ENCODE results near the gene TTLL11. TPM values are rescaled to one million over a fixed set of nuclear protein-coding genes. Genes with fewer than 3 reads are reported as not detected.

The TTLL11 gene
- total RNA-seq, 1 donor from 2014 or later = 0.75 TPM

DNA sequence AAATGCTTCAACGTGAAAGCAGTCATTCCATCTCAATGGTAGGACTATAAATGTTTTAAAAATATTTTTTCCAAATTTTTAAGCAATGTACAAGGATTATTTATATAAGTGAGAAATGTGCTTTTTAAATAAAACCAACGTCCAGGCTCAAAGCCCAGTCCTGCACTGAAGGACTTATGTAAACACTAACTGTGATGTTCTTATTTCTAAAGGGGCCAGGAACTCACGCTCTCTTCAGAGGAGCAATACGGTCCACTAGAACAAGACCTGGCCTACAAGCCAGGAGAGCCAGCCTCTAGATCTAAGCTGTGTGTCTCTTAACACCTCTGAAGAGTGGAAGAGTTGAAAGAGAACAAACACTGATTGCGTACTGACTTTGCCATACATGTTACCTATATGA, 12.1 kb downstream of the TTLL11 start:
- Mint-ChIP-seq H3K27ac (no peak overlapping the region), H3K9me3 (peaks cover 4% of the 10 kb centered on the region), H3K27me3 (ENCODE audit: insufficient read depth, low read depth) (peaks cover 2% of the 10 kb centered on the region), H3K4me1 (peaks cover 7% of the 10 kb centered on the region), H3K4me3 (no peak overlapping the region), H3K36me3 (no peaks in the 10 kb centered on the region)
- Histone ChIP-seq H3K79me2 (ENCODE audit: low read depth) (no peaks in the 10 kb centered on the region), H3F3A (ENCODE audit: low read depth) (no peaks in the 10 kb centered on the region), H3K4me3 (no peak overlapping the region), H4K20me1 (ENCODE audit: low read depth) (no peaks in the 10 kb centered on the region), H3K4me2 (no peak overlapping the region), H3K27me3 (peaks cover 16% of the 10 kb centered on the region), H3K27ac (no peak overlapping the region), H3K9ac (no peak overlapping the region), H2AFZ (replicated peaks) (no peak overlapping the region), H3K9me3 (ENCODE audit: low read depth) (no peaks in the 10 kb centered on the region), H3K4me1 (no peaks in the 10 kb centered on the region), H3K36me3 (no peaks in the 10 kb centered on the region)
- DNase-seq (ENCODE audit: low spot score) = no peak
- TF ChIP-seq EZH2phosphoT487 (IDR thresholded peaks at IDR 0.05) = no peak
- TF ChIP-seq EZH2 (IDR thresholded peaks at IDR 0.05) = no peak
- TF ChIP-seq, protein P1, sequence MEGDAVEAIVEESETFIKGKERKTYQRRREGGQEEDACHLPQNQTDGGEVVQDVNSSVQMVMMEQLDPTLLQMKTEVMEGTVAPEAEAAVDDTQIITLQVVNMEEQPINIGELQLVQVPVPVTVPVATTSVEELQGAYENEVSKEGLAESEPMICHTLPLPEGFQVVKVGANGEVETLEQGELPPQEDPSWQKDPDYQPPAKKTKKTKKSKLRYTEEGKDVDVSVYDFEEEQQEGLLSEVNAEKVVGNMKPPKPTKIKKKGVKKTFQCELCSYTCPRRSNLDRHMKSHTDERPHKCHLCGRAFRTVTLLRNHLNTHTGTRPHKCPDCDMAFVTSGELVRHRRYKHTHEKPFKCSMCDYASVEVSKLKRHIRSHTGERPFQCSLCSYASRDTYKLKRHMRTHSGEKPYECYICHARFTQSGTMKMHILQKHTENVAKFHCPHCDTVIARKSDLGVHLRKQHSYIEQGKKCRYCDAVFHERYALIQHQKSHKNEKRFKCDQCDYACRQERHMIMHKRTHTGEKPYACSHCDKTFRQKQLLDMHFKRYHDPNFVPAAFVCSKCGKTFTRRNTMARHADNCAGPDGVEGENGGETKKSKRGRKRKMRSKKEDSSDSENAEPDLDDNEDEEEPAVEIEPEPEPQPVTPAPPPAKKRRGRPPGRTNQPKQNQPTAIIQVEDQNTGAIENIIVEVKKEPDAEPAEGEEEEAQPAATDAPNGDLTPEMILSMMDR (IDR thresholded peaks at IDR 0.05) = no peak

DNA sequence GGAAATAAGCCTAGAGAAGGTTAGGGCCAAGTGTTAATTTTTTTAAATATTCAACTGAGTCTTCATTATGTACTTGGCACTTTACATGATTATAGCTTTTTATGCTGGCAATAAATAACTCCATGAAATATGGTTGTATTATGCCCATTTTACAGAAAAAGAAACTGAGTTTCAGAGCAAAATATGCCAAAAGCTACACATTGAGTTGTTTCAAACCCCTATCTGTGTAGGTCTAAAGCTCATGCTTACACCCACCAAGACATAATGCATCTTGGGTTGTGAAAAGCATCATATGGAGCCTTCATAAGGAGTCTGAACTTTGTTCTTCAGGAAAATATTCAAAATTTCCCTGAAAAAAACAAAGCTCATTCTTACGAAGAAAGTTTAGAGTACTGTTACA, 14.6 kb downstream of the TTLL11 start:
- Histone ChIP-seq H4K20me1 (ENCODE audit: low read depth) (no peaks in the 10 kb centered on the region), H3K79me2 (ENCODE audit: low read depth) (no peaks in the 10 kb centered on the region), H3F3A (ENCODE audit: low read depth) (no peaks in the 10 kb centered on the region), H2AFZ (replicated peaks) (no peak overlapping the region), H3K9me3 (ENCODE audit: low read depth) (no peaks in the 10 kb centered on the region), H3K27me3 (no peaks in the 10 kb centered on the region), H3K9ac (no peak overlapping the region), H3K36me3 (no peaks in the 10 kb centered on the region), H3K4me2 (no peak overlapping the region), H3K4me3 (no peak overlapping the region), H3K4me1 (no peaks in the 10 kb centered on the region), H3K27ac (no peak overlapping the region)
- TF ChIP-seq, protein P1 (IDR thresholded peaks at IDR 0.05) = no peak
- no peak for TF ChIP-seq EZH2phosphoT487 (IDR thresholded peaks at IDR 0.05)
- TF ChIP-seq EZH2 (IDR thresholded peaks at IDR 0.05) = no peak
- peaks cover 2% of the 10 kb centered on the region for H3K27me3 Mint-ChIP-seq (ENCODE audit: insufficient read depth, low read depth)
- no peak overlapping the region for H3K4me3 Mint-ChIP-seq
- H3K9me3 Mint-ChIP-seq = peaks cover 4% of the 10 kb centered on the region
- H3K36me3 Mint-ChIP-seq = no peaks in the 10 kb centered on the region
- H3K4me1 Mint-ChIP-seq = no peaks in the 10 kb centered on the region
- DNase-seq (ENCODE audit: low spot score) = no peak
- H3K27ac Mint-ChIP-seq = no peak overlapping the region

DNA sequence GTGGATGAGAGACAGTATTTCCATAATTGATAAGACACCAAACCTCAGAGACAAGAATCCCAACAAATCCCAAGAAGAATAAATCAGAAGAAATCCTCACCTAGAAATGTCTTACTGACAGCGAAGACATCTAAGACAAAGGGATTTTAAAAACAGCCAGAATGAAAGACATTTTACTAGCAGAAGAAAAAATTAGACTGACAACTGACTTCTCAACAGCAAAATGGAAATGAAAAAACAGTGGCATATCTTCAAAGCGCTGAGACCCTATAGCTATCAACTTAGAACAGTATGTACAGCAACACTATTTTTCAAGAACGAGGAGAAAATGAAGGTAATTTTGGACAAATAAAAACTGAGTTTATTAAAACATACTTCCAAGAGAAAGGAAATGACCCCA, 16.3 kb downstream of the TTLL11 start:
- no peak for TF ChIP-seq EZH2 (IDR thresholded peaks at IDR 0.05)
- TF ChIP-seq, protein P1 (IDR thresholded peaks at IDR 0.05) = no peak
- no peak for TF ChIP-seq EZH2phosphoT487 (IDR thresholded peaks at IDR 0.05)
- H3K9me3 Mint-ChIP-seq = peaks cover 4% of the 10 kb centered on the region
- Histone ChIP-seq H3K9me3 (ENCODE audit: low read depth) (no peaks in the 10 kb centered on the region), H3F3A (ENCODE audit: low read depth) (no peaks in the 10 kb centered on the region), H3K9ac (no peak overlapping the region), H3K4me3 (no peak overlapping the region), H3K4me2 (no peak overlapping the region), H3K4me1 (no peaks in the 10 kb centered on the region), H3K79me2 (ENCODE audit: low read depth) (no peaks in the 10 kb centered on the region), H2AFZ (replicated peaks) (no peak overlapping the region), H3K27ac (no peak overlapping the region), H3K27me3 (no peaks in the 10 kb centered on the region), H3K36me3 (no peaks in the 10 kb centered on the region), H4K20me1 (ENCODE audit: low read depth) (no peaks in the 10 kb centered on the region)
- H3K4me3 Mint-ChIP-seq = no peak overlapping the region
- peaks cover 9% of the 10 kb centered on the region for H3K4me1 Mint-ChIP-seq
- peaks cover 1% of the 10 kb centered on the region for H3K27me3 Mint-ChIP-seq (ENCODE audit: insufficient read depth, low read depth)
- no peaks in the 10 kb centered on the region for H3K36me3 Mint-ChIP-seq
- DNase-seq (ENCODE audit: low spot score) = no peak
- no peak overlapping the region for H3K27ac Mint-ChIP-seq

Data from neural progenitor cell (in vitro differentiated cells).